ENCODE results near the gene VSIR. TPM values are rescaled to one million over a fixed set of nuclear protein-coding genes. Genes with fewer than 3 reads are reported as not detected.

The VSIR gene
- total RNA-seq, 1 experiment from 2014 or later = 18.5 TPM

Small RNA genes lying within 50 kb of the gene (microRNA-seq; reads per million reads assigned to microRNA genes)
- not detected for gene MIR7152 (ENCODE audit: borderline number of aligned reads)

Other genes with a start within 250 kb of the VSIR start
- gene C10orf105, start 53.7 kb downstream of the VSIR start, total RNA-seq (2021; ENCODE audit: unreplicated experiment) = not detected
- 444 TPM for gene PSAP, start 77.7 kb upstream of the VSIR start, total RNA-seq (2021; ENCODE audit: unreplicated experiment)
- 10.6 TPM for gene CHST3, start 190.9 kb upstream of the VSIR start, total RNA-seq (2021; ENCODE audit: unreplicated experiment)

Data from HCT116 (cell line).